HepG2 (cell line): Measurements from ENCODE around the gene IPO9. TPM values are rescaled to one million over a fixed set of nuclear protein-coding genes. Genes with fewer than 3 reads are reported as not detected.

Experiments used
- BORCS8-MEF2B ChIP-seq: sonication (generic); formaldehyde crosslinking; IDR thresholded peaks from 2 replicates; pipeline ENCODE4 v1.8.0; 2022; ENCODE audit warnings: mild to moderate bottlenecking, missing genetic modification reagents
- FOXK2 ChIP-seq: fragments of 450-650 bp; IDR thresholded peaks from 2 replicates; pipeline ENCODE4 v1.6.1; 2016
- KLF11 ChIP-seq: IDR thresholded peaks from 2 replicates; pipeline ENCODE4 v1.6.1; 2016; ENCODE audit warnings: missing compliant biosample characterization
- MEF2D ChIP-seq: sonication (generic); formaldehyde crosslinking; IDR thresholded peaks from 2 replicates; pipeline ENCODE4 v1.5.1; 2020; ENCODE audit warnings: mild to moderate bottlenecking, missing genetic modification reagents
- SP4 ChIP-seq: sonication (generic); formaldehyde crosslinking; IDR thresholded peaks from 2 replicates; pipeline ENCODE4 v1.8.1; 2023; ENCODE audit warnings: mild to moderate bottlenecking, missing genetic modification reagents
- ZNF253 ChIP-seq: sonication (generic); formaldehyde crosslinking; IDR thresholded peaks from 2 replicates; pipeline ENCODE4 v1.8.0; 2022; ENCODE audit warnings: mild to moderate bottlenecking, missing genetic modification reagents, borderline replicate concordance
- ZNF282 ChIP-seq: fragments of 450-650 bp; IDR thresholded peaks from 2 replicates; pipeline ENCODE4 v1.6.1; 2018; ENCODE audit not compliant: partially characterized antibody
- ZNF879 ChIP-seq: sonication (generic); formaldehyde crosslinking; IDR thresholded peaks from 2 replicates; pipeline ENCODE4 v1.8.1; 2023; ENCODE audit warnings: missing genetic modification reagents
- ZSCAN30 ChIP-seq: sonication (generic); formaldehyde crosslinking; IDR thresholded peaks from 2 replicates; pipeline ENCODE4 v1.5.0; 2020; ENCODE audit warnings: mild to moderate bottlenecking, missing genetic modification reagents
- polyA plus RNA-seq, 8 experiments: library from polyadenylated mRNA; depleted of rRNA in 3 of 8; stranded (reverse) in 7 of 8; unstranded in 1 of 8; fragments of >200 nt; fragmentation: Illumina TruSeq in 4 of 8; extraction: Trizol in 4 of 8; gene quantifications; 2 replicates each; pipeline versions ENCODE4 v1.2.1 to v1.2.3, GENCODE V29; 2011 to 2016; ENCODE audit warnings: low read depth in 4 of 8, missing spikeins in 1 of 8, mixed read lengths in 1 of 8; ENCODE audit not compliant: insufficient read depth in 1 of 8
- total RNA-seq, 5 experiments: library from RNA; depleted of rRNA; stranded (reverse); fragments of >200 nt; fragmentation: Illumina TruSeq; extraction: Trizol; gene quantifications; 2 replicates each; pipeline ENCODE4 v1.2.3, GENCODE V29; 2016; ENCODE audit warnings: low read depth in 1 of 5
- TF ChIP-seq, protein P1 (sequence below): sonication (generic); formaldehyde crosslinking; IDR thresholded peaks from 2 replicates; pipeline ENCODE4 v1.4.0; 2020; ENCODE audit warnings: mild to moderate bottlenecking, missing genetic modification reagents
- TF ChIP-seq, protein P2 (sequence below): sonication (generic); formaldehyde crosslinking; IDR thresholded peaks from 2 replicates; pipeline ENCODE4 v1.5.0; 2020; ENCODE audit warnings: mild to moderate bottlenecking, missing genetic modification reagents, moderate library complexity
- TF ChIP-seq, protein P3 (sequence below): sonication (generic); formaldehyde crosslinking; IDR thresholded peaks from 2 replicates; pipeline ENCODE4 v1.8.1; 2023; ENCODE audit warnings: mild to moderate bottlenecking, missing genetic modification reagents, borderline replicate concordance
- TF ChIP-seq, protein P4 (sequence below): sonication (generic); formaldehyde crosslinking; IDR thresholded peaks from 2 replicates; pipeline ENCODE4 v1.8.1; 2022; ENCODE audit warnings: low read depth, mild to moderate bottlenecking, missing genetic modification reagents
- TF ChIP-seq, protein P5 (sequence below): sonication (generic); formaldehyde crosslinking; IDR thresholded peaks from 2 replicates; pipeline ENCODE4 v1.4.0; 2020; ENCODE audit warnings: mild to moderate bottlenecking, missing genetic modification reagents

IPO9 gene
- total and polyA plus RNA-seq, 2 of the 13 experiments (the other 11 are each of a cell fraction or from before 2014, with no cell fraction given), result 31.0 to 34.8 TPM

DNA sequence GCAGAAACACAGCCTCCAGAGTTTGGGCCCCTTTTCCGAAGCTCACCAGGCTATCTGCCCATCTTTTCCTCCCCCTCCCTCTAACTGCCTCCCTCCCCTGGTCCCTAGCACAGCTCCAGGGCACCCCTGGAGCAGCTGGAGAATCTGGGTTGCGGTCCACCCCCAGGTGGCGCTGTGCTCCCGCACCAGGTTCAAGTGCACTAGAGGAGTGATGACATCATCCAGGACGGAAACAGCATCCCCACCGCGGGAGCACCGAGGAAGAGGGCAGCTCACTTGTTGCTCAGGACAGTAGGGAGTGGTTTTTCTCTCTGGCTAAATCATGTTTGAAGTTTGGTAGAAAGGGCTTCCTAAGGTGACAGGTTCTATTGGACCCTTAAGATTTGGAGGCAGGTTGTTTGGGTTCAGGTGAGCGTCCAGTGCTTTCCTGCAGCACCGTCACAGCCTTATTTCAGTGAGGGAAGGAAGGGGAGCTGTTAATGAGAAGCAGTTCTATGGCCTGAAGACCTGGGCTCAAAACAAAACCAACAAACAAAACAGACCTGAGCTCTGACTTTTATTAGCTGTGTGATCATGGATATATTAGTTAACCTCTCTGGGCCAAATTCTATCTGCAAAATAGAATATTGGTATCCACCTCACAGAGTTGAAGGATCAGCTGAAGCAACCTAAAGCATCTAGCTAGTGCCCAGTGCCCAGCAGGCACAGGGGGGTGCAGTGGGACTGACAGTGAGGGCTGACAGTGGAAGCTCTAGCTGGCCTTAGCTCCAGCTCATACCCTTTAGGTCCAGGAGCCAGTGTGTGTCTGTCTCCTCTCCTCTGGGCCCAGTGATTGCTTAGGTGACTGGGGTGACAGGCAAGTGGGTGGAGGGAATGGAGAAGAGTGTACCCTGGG, 67.2 kb downstream of the IPO9 start (continued):
- TF ChIP-seq, protein P1, sequence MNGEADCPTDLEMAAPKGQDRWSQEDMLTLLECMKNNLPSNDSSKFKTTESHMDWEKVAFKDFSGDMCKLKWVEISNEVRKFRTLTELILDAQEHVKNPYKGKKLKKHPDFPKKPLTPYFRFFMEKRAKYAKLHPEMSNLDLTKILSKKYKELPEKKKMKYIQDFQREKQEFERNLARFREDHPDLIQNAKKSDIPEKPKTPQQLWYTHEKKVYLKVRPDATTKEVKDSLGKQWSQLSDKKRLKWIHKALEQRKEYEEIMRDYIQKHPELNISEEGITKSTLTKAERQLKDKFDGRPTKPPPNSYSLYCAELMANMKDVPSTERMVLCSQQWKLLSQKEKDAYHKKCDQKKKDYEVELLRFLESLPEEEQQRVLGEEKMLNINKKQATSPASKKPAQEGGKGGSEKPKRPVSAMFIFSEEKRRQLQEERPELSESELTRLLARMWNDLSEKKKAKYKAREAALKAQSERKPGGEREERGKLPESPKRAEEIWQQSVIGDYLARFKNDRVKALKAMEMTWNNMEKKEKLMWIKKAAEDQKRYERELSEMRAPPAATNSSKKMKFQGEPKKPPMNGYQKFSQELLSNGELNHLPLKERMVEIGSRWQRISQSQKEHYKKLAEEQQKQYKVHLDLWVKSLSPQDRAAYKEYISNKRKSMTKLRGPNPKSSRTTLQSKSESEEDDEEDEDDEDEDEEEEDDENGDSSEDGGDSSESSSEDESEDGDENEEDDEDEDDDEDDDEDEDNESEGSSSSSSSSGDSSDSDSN (CRISPR knock-in tag), result no peak
- TF ChIP-seq, protein P2, sequence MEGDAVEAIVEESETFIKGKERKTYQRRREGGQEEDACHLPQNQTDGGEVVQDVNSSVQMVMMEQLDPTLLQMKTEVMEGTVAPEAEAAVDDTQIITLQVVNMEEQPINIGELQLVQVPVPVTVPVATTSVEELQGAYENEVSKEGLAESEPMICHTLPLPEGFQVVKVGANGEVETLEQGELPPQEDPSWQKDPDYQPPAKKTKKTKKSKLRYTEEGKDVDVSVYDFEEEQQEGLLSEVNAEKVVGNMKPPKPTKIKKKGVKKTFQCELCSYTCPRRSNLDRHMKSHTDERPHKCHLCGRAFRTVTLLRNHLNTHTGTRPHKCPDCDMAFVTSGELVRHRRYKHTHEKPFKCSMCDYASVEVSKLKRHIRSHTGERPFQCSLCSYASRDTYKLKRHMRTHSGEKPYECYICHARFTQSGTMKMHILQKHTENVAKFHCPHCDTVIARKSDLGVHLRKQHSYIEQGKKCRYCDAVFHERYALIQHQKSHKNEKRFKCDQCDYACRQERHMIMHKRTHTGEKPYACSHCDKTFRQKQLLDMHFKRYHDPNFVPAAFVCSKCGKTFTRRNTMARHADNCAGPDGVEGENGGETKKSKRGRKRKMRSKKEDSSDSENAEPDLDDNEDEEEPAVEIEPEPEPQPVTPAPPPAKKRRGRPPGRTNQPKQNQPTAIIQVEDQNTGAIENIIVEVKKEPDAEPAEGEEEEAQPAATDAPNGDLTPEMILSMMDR (CRISPR knock-in tag), result peak; percentile 97
- TF ChIP-seq KLF11 (CRISPR knock-in tag) (no peak), MEF2D (no peak), SP4 (no peak), ZNF282 (no peak), FOXK2 (no peak), BORCS8-MEF2B (CRISPR knock-in tag) (0 out of 2 replicates have a peak, but pooled peaks have one; percentile 48), ZNF253 (no peak), ZSCAN30 (no peak), ZNF879 (no peak)
- TF ChIP-seq, protein P3, sequence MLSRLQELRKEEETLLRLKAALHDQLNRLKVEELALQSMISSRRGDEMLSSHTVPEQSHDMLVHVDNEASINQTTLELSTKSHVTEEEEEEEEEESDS (CRISPR knock-in tag), result no peak
- TF ChIP-seq, protein P4, sequence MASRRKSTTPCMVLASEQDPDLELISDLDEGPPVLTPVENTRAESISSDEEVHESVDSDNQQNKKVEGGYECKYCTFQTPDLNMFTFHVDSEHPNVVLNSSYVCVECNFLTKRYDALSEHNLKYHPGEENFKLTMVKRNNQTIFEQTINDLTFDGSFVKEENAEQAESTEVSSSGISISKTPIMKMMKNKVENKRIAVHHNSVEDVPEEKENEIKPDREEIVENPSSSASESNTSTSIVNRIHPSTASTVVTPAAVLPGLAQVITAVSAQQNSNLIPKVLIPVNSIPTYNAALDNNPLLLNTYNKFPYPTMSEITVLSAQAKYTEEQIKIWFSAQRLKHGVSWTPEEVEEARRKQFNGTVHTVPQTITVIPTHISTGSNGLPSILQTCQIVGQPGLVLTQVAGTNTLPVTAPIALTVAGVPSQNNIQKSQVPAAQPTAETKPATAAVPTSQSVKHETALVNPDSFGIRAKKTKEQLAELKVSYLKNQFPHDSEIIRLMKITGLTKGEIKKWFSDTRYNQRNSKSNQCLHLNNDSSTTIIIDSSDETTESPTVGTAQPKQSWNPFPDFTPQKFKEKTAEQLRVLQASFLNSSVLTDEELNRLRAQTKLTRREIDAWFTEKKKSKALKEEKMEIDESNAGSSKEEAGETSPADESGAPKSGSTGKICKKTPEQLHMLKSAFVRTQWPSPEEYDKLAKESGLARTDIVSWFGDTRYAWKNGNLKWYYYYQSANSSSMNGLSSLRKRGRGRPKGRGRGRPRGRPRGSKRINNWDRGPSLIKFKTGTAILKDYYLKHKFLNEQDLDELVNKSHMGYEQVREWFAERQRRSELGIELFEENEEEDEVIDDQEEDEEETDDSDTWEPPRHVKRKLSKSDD (CRISPR knock-in tag), result no peak
- TF ChIP-seq, protein P5, sequence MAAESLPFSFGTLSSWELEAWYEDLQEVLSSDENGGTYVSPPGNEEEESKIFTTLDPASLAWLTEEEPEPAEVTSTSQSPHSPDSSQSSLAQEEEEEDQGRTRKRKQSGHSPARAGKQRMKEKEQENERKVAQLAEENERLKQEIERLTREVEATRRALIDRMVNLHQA, result no peak
